ENCODE results near the gene LRFN4. TPM values are rescaled to one million over a fixed set of nuclear protein-coding genes. Genes with fewer than 3 reads are reported as not detected.

LRFN4 gene
- total and polyA plus RNA-seq, 2 of the 13 experiments (the other 11 are each of a cell fraction or from before 2014, with no cell fraction given) = 1.3 to 6.8 TPM

DNA sequence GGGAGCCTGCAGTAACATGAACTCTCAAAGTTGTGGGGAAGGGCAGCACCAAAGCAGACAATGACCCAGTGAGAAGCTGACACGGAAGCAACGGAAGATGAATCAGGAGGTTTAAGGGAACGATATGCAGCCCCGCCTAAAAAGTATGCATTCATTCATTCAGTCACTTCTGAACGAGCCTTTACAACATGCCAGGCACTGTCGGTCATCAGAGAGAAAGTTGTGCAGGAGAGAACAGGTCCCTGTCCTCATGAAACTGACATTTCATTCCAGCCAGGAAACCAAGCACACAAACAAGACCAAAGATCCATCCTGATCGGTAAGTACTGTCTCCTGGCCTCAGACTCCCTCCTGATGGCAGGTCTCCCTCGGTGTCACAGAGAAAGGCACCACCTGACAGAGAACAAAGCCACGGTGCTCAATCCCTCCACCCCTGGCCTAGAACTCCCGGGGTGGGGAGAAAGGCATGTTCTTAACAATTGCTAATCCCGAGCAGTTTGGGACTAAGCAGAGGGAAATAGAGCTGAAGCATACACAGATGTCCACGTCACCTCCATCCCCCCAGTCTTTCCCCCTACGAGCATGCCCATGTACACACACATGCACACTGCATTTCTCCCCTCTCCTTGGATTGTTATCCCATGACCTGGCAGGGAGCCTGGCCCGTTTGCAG lies 49.3 kb downstream of the LRFN4 start (continued):
- TF ChIP-seq, protein P1, sequence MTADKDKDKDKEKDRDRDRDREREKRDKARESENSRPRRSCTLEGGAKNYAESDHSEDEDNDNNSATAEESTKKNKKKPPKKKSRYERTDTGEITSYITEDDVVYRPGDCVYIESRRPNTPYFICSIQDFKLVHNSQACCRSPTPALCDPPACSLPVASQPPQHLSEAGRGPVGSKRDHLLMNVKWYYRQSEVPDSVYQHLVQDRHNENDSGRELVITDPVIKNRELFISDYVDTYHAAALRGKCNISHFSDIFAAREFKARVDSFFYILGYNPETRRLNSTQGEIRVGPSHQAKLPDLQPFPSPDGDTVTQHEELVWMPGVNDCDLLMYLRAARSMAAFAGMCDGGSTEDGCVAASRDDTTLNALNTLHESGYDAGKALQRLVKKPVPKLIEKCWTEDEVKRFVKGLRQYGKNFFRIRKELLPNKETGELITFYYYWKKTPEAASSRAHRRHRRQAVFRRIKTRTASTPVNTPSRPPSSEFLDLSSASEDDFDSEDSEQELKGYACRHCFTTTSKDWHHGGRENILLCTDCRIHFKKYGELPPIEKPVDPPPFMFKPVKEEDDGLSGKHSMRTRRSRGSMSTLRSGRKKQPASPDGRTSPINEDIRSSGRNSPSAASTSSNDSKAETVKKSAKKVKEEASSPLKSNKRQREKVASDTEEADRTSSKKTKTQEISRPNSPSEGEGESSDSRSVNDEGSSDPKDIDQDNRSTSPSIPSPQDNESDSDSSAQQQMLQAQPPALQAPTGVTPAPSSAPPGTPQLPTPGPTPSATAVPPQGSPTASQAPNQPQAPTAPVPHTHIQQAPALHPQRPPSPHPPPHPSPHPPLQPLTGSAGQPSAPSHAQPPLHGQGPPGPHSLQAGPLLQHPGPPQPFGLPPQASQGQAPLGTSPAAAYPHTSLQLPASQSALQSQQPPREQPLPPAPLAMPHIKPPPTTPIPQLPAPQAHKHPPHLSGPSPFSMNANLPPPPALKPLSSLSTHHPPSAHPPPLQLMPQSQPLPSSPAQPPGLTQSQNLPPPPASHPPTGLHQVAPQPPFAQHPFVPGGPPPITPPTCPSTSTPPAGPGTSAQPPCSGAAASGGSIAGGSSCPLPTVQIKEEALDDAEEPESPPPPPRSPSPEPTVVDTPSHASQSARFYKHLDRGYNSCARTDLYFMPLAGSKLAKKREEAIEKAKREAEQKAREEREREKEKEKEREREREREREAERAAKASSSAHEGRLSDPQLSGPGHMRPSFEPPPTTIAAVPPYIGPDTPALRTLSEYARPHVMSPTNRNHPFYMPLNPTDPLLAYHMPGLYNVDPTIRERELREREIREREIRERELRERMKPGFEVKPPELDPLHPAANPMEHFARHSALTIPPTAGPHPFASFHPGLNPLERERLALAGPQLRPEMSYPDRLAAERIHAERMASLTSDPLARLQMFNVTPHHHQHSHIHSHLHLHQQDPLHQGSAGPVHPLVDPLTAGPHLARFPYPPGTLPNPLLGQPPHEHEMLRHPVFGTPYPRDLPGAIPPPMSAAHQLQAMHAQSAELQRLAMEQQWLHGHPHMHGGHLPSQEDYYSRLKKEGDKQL (CRISPR knock-in tag; IDR thresholded peaks at IDR 0.05; ENCODE audit: low read depth) = no peak
- TF ChIP-seq KLF9 (CRISPR knock-in tag; IDR thresholded peaks at IDR 0.05; ENCODE audit: low read depth) (no peak), ZNF333 (CRISPR knock-in tag; IDR thresholded peaks at IDR 0.05; ENCODE audit: borderline replicate concordance) (no peak), PITX1 (CRISPR knock-in tag; IDR thresholded peaks at IDR 0.05) (no peak), ZNF10 (CRISPR knock-in tag; IDR thresholded peaks at IDR 0.05; ENCODE audit: borderline replicate concordance, low read depth) (no peak), HCFC1 (IDR thresholded peaks at IDR 0.05; ENCODE audit: low read depth, low read length) (no peak), ZNF569 (CRISPR knock-in tag; IDR thresholded peaks at IDR 0.05; ENCODE audit: borderline replicate concordance) (no peak)
